ENCODE measurements around the gene SETBP1. TPM values are rescaled to one million over a fixed set of nuclear protein-coding genes. Genes with fewer than 3 reads are reported as not detected.

Gene SETBP1
- total RNA-seq, 1 donor from 2014 or later: 42.0 TPM

- Mint-ChIP-seq H3K4me3 (no peak overlapping the region), H3K27ac (no peak overlapping the region), H3K36me3 (ENCODE audit: low read depth) (no peaks in the 10 kb centered on the region), H3K9me3 (no peaks in the 10 kb centered on the region), H3K4me1 (ENCODE audit: low read depth) (no peaks in the 10 kb centered on the region), H3K27me3 (ENCODE audit: insufficient read depth) (no peaks in the 10 kb centered on the region)
- intact Hi-C loops (cut with micrococcal nuclease): no loop called here
- DNase-seq (ENCODE audit: low spot score): no peak
Measured at GRCh38 chr18:45046228-45046627, 365.5 kb downstream of the SETBP1 start.

GRCh38 chr18:45046961-45047360 lies 366.3 kb downstream of the SETBP1 start:
- H3K9me3 Mint-ChIP-seq: no peaks in the 10 kb centered on the region
- H3K4me3 Mint-ChIP-seq: no peak overlapping the region
- no peak for DNase-seq (ENCODE audit: low spot score)
- no peaks in the 10 kb centered on the region for H3K27me3 Mint-ChIP-seq (ENCODE audit: insufficient read depth)
- H3K27ac Mint-ChIP-seq: no peak overlapping the region
- intact Hi-C loops (cut with micrococcal nuclease): no loop called here
- no peaks in the 10 kb centered on the region for H3K4me1 Mint-ChIP-seq (ENCODE audit: low read depth)
- H3K36me3 Mint-ChIP-seq (ENCODE audit: low read depth): no peaks in the 10 kb centered on the region

DNA sequence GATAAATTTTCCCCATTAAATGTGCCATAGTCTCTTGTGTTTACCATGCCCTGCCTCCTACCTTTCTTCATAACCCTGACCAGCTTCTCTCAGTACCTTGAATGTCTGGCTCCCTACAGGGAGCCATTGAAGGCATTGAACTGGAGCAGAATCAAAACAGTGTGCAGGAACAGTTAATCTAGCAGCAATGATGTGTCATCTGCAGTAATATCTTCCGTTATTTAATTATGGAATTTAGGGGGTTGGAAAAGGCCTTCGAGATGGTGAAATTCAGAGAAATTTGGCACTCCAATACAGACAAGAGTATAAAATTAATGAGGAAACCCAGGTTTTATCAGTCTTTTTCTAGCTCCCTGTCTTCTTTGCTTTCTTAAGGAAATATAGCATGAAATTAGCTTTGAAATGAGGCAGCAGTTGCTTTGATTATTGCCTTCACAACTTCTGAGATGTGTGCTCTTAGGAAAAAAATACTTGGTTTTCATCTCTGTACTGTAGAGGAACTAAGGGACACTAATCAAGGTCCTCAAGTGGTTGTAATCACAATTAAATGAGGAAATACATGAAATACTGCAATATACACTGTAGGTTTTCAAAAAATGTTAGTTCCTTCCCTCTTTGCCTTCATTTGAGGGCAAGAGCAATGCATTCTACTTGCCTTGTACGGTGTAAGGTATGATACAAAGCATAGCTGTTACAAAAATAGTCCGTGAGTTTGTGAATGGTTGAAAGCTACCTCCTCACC lies 369.1 kb downstream of the SETBP1 start:
- H3K4me3 Mint-ChIP-seq: no peak overlapping the region
- no peak for DNase-seq (ENCODE audit: low spot score)
- no peaks in the 10 kb centered on the region for H3K9me3 Mint-ChIP-seq
- H3K4me1 Mint-ChIP-seq (ENCODE audit: low read depth): no peaks in the 10 kb centered on the region
- H3K27ac Mint-ChIP-seq: no peak overlapping the region
- H3K27me3 Mint-ChIP-seq (ENCODE audit: insufficient read depth): peaks cover 1% of the 10 kb centered on the region
- H3K36me3 Mint-ChIP-seq (ENCODE audit: low read depth): no peaks in the 10 kb centered on the region
- intact Hi-C loops (cut with micrococcal nuclease): no loop called here

DNA sequence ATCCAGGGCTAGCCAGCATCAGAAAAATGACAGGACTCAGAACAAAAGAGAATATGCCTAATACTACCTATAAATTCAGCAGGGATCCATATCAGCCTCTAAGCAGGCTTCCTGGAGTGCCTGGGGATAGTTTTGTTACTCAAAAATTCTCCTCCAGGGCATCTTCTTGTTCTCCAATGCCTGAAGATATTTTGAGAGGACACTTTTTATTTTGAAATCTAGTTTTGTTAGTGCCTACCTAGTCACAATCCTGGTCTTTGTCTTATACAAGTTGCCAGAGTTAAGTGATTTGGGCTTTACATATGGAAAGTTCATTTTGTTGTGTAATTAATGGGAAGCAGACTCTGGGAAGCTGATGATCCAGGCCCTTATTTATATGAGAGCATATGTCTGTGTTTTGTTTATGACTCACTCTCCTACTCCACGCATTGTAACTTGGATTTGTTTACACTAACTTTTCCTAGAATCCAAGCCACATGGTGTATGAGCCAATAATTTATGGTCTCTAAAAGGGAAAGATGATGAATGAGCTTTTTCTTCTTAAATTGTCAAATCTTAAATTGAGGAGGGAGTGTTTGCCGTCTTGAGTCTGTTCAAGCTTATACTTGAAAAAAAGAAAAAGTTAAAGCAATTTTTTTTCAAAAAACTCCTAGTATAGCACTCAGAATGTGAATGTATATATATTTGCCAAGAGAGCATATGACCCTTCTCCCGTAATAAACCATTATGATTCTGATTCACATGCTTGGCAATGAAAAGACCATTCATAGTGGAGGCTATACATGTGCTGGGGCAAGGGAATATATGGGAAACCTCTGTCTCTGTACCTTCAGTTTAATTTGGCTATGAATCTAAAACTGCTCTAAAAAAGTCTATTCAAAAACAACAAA lies 370.3 kb downstream of the SETBP1 start:
- H3K9me3 Mint-ChIP-seq: no peaks in the 10 kb centered on the region
- intact Hi-C loops (cut with micrococcal nuclease): no loop called here
- H3K4me3 Mint-ChIP-seq: no peak overlapping the region
- DNase-seq (ENCODE audit: low spot score): no peak
- no peak overlapping the region for H3K27ac Mint-ChIP-seq
- H3K36me3 Mint-ChIP-seq (ENCODE audit: low read depth): no peaks in the 10 kb centered on the region
- H3K4me1 Mint-ChIP-seq (ENCODE audit: low read depth): no peaks in the 10 kb centered on the region
- peaks cover 1% of the 10 kb centered on the region for H3K27me3 Mint-ChIP-seq (ENCODE audit: insufficient read depth)

DNA sequence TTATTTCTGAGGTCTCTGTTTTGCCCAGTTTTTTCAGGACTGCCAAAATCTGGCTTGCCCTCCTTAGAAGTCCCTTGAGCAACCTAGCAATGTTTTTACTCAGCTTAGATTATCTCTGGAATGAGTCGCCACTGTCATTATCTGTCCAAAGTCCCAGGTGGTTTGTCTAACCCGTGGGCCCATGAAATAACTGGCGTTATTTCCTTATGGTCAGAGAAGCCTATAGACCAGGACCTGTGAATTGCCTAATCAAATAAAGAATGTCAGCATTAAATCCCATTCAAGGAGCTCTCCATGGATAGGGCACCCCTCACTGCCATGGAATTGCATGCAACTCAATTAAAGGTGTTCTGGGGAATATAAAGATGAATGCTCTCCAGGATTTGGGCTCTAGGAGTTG lies 373.9 kb downstream of the SETBP1 start:
- no peak for DNase-seq (ENCODE audit: low spot score)
- Mint-ChIP-seq H3K4me1 (ENCODE audit: low read depth) (no peaks in the 10 kb centered on the region), H3K27ac (no peak overlapping the region), H3K9me3 (no peaks in the 10 kb centered on the region), H3K4me3 (no peak overlapping the region), H3K36me3 (ENCODE audit: low read depth) (no peaks in the 10 kb centered on the region), H3K27me3 (ENCODE audit: insufficient read depth) (peaks cover 5% of the 10 kb centered on the region)
- intact Hi-C loops (cut with micrococcal nuclease): no loop called here

DNA sequence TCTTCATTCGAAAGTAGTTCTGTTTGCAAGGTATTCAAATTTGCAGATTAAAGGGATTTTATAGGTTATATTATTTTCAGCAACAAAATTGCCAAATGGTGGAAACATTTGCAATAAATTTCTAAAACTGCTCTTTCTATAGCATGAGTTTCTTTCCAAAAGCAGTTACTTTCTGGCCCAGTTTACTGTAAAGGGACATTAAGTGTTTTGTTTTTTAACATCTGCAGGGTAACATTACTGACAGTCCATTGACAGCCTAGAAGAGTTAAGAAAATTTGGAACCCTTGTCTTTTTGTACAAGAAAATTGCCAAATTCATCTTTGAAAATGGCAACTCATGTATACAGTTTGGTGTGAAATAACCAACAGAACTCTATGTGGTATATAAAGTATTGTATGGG lies 375.1 kb downstream of the SETBP1 start:
- no peak for DNase-seq (ENCODE audit: low spot score)
- H3K36me3 Mint-ChIP-seq (ENCODE audit: low read depth): no peaks in the 10 kb centered on the region
- no peak overlapping the region for H3K27ac Mint-ChIP-seq
- intact Hi-C loops (cut with micrococcal nuclease): no loop called here
- H3K4me3 Mint-ChIP-seq: no peak overlapping the region
- H3K27me3 Mint-ChIP-seq (ENCODE audit: insufficient read depth): peaks cover 5% of the 10 kb centered on the region
- H3K9me3 Mint-ChIP-seq: no peaks in the 10 kb centered on the region
- no peaks in the 10 kb centered on the region for H3K4me1 Mint-ChIP-seq (ENCODE audit: low read depth)

- Mint-ChIP-seq H3K27me3 (ENCODE audit: insufficient read depth) (peaks cover 5% of the 10 kb centered on the region), H3K36me3 (ENCODE audit: low read depth) (no peaks in the 10 kb centered on the region), H3K27ac (no peak overlapping the region), H3K4me3 (no peak overlapping the region), H3K9me3 (no peaks in the 10 kb centered on the region), H3K4me1 (ENCODE audit: low read depth) (no peaks in the 10 kb centered on the region)
- intact Hi-C loops (cut with micrococcal nuclease): no loop called here
- DNase-seq (ENCODE audit: low spot score): no peak
Measured at GRCh38 chr18:45056926-45057325, 376.2 kb downstream of the SETBP1 start.

DNA sequence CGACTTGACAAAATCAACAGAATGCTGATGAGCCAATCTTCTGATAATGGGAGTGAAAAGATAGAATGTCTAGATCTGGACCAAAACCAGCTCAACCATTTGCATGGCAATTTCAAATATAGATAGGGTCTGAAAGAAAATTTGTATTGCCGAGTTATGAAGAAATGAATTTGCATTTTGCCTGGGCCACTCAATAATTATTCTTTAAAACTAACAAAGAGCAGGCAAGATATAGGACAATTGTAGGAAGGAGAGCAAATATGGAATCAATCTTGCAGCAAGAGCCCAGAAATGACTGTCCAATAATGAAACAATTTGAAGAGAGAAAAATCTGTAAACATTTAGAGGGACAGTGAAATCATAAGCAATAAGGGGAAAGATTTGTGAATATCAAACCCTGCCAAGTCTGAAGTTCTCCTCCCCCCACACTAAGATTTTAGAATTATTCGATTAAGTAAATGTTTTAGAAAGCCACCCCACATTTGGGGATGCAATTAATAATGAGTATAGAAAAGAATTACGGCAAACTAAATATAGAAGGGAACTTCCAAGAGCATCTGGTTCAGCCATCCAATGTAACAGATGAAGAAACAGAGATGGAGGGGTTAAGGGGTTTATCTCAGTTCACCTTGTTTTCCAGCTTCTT lies 377.4 kb downstream of the SETBP1 start:
- H3K36me3 Mint-ChIP-seq (ENCODE audit: low read depth): peaks cover 2% of the 10 kb centered on the region
- H3K4me3 Mint-ChIP-seq: no peak overlapping the region
- H3K9me3 Mint-ChIP-seq: no peaks in the 10 kb centered on the region
- no peak overlapping the region for H3K27ac Mint-ChIP-seq
- H3K4me1 Mint-ChIP-seq (ENCODE audit: low read depth): no peaks in the 10 kb centered on the region
- H3K27me3 Mint-ChIP-seq (ENCODE audit: insufficient read depth): peaks cover 5% of the 10 kb centered on the region
- no peak for DNase-seq (ENCODE audit: low spot score)
- intact Hi-C loops (cut with micrococcal nuclease): no loop called here

GRCh38 chr18:45059695-45060094 lies 379.0 kb downstream of the SETBP1 start:
- Mint-ChIP-seq H3K9me3 (peaks cover 4% of the 10 kb centered on the region), H3K4me3 (no peak overlapping the region)

GRCh38 chr18:45060102-45060501 lies 379.4 kb downstream of the SETBP1 start:
- H3K27ac Mint-ChIP-seq: no peak overlapping the region
- H3K27me3 Mint-ChIP-seq (ENCODE audit: insufficient read depth): peaks cover 3% of the 10 kb centered on the region
- H3K4me3 Mint-ChIP-seq: no peak overlapping the region
- H3K36me3 Mint-ChIP-seq (ENCODE audit: low read depth): peaks cover 2% of the 10 kb centered on the region
- peaks cover 4% of the 10 kb centered on the region for H3K9me3 Mint-ChIP-seq
- no peaks in the 10 kb centered on the region for H3K4me1 Mint-ChIP-seq (ENCODE audit: low read depth)
- DNase-seq (ENCODE audit: low spot score): no peak
- intact Hi-C loops (cut with micrococcal nuclease): no loop called here

More at GRCh38 chr18:45059695-45060094, 379.0 kb downstream of the SETBP1 start:
- intact Hi-C loops (cut with micrococcal nuclease): no loop called here
- Mint-ChIP-seq H3K27ac (no peak overlapping the region), H3K4me1 (ENCODE audit: low read depth) (no peaks in the 10 kb centered on the region), H3K36me3 (ENCODE audit: low read depth) (peaks cover 2% of the 10 kb centered on the region), H3K27me3 (ENCODE audit: insufficient read depth) (peaks cover 3% of the 10 kb centered on the region)
- DNase-seq (ENCODE audit: low spot score): no peak

GRCh38 chr18:45061359-45061758 lies 380.7 kb downstream of the SETBP1 start:
- Mint-ChIP-seq H3K4me3 (no peak overlapping the region), H3K27me3 (ENCODE audit: insufficient read depth) (peaks cover 3% of the 10 kb centered on the region), H3K36me3 (ENCODE audit: low read depth) (peaks cover 2% of the 10 kb centered on the region)

DNA sequence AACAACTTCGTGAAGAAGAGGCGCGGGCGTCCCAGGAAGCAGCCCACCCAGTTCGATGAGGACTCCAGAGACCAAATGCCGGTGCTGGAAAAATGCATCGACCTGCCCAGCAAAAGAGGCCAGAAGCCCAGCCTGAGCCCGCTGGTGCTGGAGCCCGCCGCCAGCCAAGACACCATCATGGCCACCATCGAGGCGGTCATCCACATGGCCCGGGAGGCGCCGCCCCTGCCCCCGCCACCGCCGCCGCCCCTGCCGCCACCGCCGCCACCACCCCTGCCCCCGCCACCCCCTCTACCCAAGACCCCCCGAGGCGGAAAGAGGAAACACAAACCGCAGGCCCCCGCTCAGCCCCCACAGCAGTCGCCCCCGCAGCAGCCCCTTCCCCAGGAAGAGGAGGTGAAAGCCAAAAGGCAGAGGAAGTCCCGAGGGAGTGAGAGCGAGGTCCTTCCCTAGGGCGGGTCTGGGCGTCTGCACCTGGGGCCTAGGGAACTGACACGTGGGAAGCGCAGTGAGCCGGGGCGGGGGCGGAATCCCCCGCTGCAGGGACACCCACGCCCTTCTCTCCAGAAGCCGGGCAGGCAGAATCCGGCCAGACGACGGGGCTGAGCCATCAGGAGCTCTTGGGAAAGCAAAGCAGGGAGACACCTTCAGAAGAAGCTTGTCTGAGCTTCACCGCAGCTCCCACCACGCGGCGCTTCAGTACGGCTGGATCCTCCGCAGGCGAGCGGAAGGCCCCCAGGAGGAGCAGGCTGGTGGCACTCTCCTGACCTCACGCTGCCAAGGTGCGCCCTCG lies 382.8 kb downstream of the SETBP1 start:
- intact Hi-C loops (cut with micrococcal nuclease): no loop called here
- Mint-ChIP-seq H3K4me1 (ENCODE audit: low read depth) (no peaks in the 10 kb centered on the region), H3K27ac (no peak overlapping the region), H3K9me3 (peaks cover 4% of the 10 kb centered on the region), H3K36me3 (ENCODE audit: low read depth) (peaks cover 2% of the 10 kb centered on the region), H3K4me3 (no peak overlapping the region), H3K27me3 (ENCODE audit: insufficient read depth) (no peaks in the 10 kb centered on the region)
- no peak for DNase-seq (ENCODE audit: low spot score)

More at GRCh38 chr18:45061359-45061758, 380.7 kb downstream of the SETBP1 start:
- peaks cover 4% of the 10 kb centered on the region for H3K9me3 Mint-ChIP-seq
- H3K27ac Mint-ChIP-seq: no peak overlapping the region
- no peak for DNase-seq (ENCODE audit: low spot score)
- no peaks in the 10 kb centered on the region for H3K4me1 Mint-ChIP-seq (ENCODE audit: low read depth)
- intact Hi-C loops (cut with micrococcal nuclease): no loop called here

Data from activated T-helper 1 cell treated with anti-CD3 and anti-CD28 coated beads, Interleukin-12 subunit alpha, Interleukin-12 subunit beta, Interleukin-2, Interleukin-4 antibody, amounts not matched to agents 30 ng/mL and 10 ng/mL and 1 ng/mL, durations not matched to agents 14 hours and 24 hours and 36 hours (primary cell).